H1 (cell line): ENCODE data around the gene SLC35G2.

Experiments used
- EZH2 ChIP-seq: fragments of 200-600 bp; sonication (generic); IDR thresholded peaks from 2 replicates; pipeline ENCODE4 v1.7.1; 2012; ENCODE audit warnings: low read depth, mild to moderate bottlenecking, moderate library complexity, low read length, inconsistent platforms; ENCODE audit not compliant: severe bottlenecking
- POLR2A ChIP-seq, 2 experiments: IDR thresholded peaks; 1 replicate in 1 of 2; 2 replicates in 1 of 2; pipeline ENCODE4 v1.6.1; 2011; ENCODE audit warnings: low read depth in 2 of 2, low read length in 2 of 2, mild to moderate bottlenecking in 2 of 2; ENCODE audit errors: control extremely low read depth in 1 of 2
- SIN3A ChIP-seq, 2 experiments: IDR thresholded peaks in 1 of 2; conservative IDR thresholded peaks in 1 of 2; 2 replicates each; pipeline ENCODE4 v1.6.1; 2011 to 2012; ENCODE audit warnings: low read length in 2 of 2, improper control_type of control experiment in 1 of 2, low read depth in 1 of 2, mild to moderate bottlenecking in 1 of 2

- TF ChIP-seq POLR2A (IDR thresholded peaks at IDR 0.05; ENCODE audit: control extremely low read depth in 1 of 2, low read depth in 2 of 2, low read length in 2 of 2) (no peak), SIN3A (conservative IDR thresholded peaks at IDR 0.05 in 1 of 2, IDR thresholded peaks at IDR 0.05 in 1 of 2; ENCODE audit: low read depth in 1 of 2, low read length in 2 of 2) (no peak), EZH2 (no peak)
Observed at GRCh38 chr3:136858381-136858780, 39.5 kb downstream of the SLC35G2 start.
